ENCODE measurements around the gene MCTP2.

MCTP2 gene

GRCh38 chr15:94400526-94401298, 169.4 kb downstream of the MCTP2 start:
- no peak for DNase-seq

GRCh38 chr15:94403331-94403730, 172.0 kb downstream of the MCTP2 start:
- no peak for DNase-seq

- DNase-seq, result no peak
These were observed 173.4 kb downstream of the MCTP2 start for GRCh38 chr15:94404733-94405283.

GRCh38 chr15:94411285-94411684, 179.9 kb downstream of the MCTP2 start:
- DNase-seq, result no peak

GRCh38 chr15:94411846-94412245, 180.5 kb downstream of the MCTP2 start:
- DNase-seq, result no peak

GRCh38 chr15:94412979-94413746, 181.8 kb downstream of the MCTP2 start:
- DNase-seq, result peak in 1 of 2 experiments; percentile 17

- DNase-seq, result no peak
These were observed 183.6 kb downstream of the MCTP2 start for GRCh38 chr15:94414916-94415315.

- DNase-seq, result no peak
These were observed 184.9 kb downstream of the MCTP2 start for GRCh38 chr15:94416267-94416666.

GRCh38 chr15:94416820-94417219, 185.5 kb downstream of the MCTP2 start:
- no peak for DNase-seq

GRCh38 chr15:94417501-94418293, 186.3 kb downstream of the MCTP2 start:
- no peak for DNase-seq

- no peak for DNase-seq
These were observed 190.3 kb downstream of the MCTP2 start for GRCh38 chr15:94421706-94422105.

- no peak for DNase-seq
These were observed 200.9 kb downstream of the MCTP2 start for GRCh38 chr15:94432279-94432678.

GRCh38 chr15:94439158-94439557, 207.8 kb downstream of the MCTP2 start:
- no peak for DNase-seq

- no peak for DNase-seq
These were observed 210.4 kb downstream of the MCTP2 start for GRCh38 chr15:94441760-94442159.

- no peak for DNase-seq
These were observed 211.1 kb downstream of the MCTP2 start for GRCh38 chr15:94442480-94442879.

GRCh38 chr15:94443186-94443585, 211.8 kb downstream of the MCTP2 start:
- DNase-seq, result no peak

GRCh38 chr15:94445566-94446160, 214.3 kb downstream of the MCTP2 start:
- DNase-seq, result no peak

- no peak for DNase-seq
These were observed 215.1 kb downstream of the MCTP2 start for GRCh38 chr15:94446441-94446840.

- DNase-seq, result no peak
These were observed 220.1 kb downstream of the MCTP2 start for GRCh38 chr15:94451466-94451865.

GRCh38 chr15:94453227-94453988, 222.0 kb downstream of the MCTP2 start:
- DNase-seq, result no peak

GRCh38 chr15:94455297-94455696, 223.9 kb downstream of the MCTP2 start:
- no peak for DNase-seq

GRCh38 chr15:94456226-94456625, 224.9 kb downstream of the MCTP2 start:
- no peak for DNase-seq

All from NCI-H446 (cell line).